Measurements from ENCODE around the gene LOXL1.

DNA sequence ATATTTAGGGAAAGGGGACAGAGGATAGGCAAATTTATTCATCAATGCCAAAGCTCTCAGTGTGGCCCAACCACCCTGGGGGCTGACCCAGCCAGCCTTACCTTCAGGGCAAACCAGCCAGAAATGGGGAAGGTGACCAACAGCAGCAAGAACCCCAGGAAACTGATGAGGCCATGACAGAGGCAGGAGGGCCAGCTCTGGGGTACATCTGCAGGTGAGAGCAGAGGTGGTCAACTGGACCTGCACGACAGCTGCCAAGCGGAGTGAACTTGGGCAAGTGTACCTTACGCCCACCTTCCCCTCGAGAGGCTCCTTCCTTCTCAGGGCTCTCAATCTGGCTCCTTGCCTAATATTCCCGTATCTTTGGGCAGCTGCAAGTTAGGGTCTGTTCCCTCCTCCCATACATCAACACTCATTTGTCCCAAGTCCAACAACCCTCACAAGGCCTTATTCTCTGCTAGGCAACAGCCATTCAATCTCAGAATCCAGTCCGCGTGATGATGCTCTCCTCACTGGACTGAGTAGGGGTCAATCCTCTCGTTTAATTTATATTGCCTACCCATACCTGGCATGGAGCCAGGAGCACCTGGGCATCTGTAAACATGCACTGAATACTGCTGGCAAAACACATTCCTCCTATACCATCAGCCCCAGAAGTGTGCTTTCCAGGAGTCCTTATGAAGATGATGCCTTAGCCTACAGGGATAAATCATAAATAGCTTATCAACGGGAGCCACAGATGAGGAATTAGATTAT, 64.2 kb downstream of the LOXL1 start:
- TF ChIP-seq, protein P1, sequence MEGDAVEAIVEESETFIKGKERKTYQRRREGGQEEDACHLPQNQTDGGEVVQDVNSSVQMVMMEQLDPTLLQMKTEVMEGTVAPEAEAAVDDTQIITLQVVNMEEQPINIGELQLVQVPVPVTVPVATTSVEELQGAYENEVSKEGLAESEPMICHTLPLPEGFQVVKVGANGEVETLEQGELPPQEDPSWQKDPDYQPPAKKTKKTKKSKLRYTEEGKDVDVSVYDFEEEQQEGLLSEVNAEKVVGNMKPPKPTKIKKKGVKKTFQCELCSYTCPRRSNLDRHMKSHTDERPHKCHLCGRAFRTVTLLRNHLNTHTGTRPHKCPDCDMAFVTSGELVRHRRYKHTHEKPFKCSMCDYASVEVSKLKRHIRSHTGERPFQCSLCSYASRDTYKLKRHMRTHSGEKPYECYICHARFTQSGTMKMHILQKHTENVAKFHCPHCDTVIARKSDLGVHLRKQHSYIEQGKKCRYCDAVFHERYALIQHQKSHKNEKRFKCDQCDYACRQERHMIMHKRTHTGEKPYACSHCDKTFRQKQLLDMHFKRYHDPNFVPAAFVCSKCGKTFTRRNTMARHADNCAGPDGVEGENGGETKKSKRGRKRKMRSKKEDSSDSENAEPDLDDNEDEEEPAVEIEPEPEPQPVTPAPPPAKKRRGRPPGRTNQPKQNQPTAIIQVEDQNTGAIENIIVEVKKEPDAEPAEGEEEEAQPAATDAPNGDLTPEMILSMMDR (IDR thresholded peaks at IDR 0.05): no peak
- TF ChIP-seq POLR2A (IDR thresholded peaks at IDR 0.05) (no peak), EP300 (IDR thresholded peaks at IDR 0.05) (no peak)
